HG02970 (cell line): ENCODE measurements around the gene UBE2D2.

Source experiments
- ATAC-seq: cut with Tn5 transposase; IDR thresholded peaks from one replicate; pipeline ENCODE4 v1.9.1; 2021; ENCODE audit warnings: mild to moderate bottlenecking, moderate library complexity, moderate number of reproducible peaks; ENCODE audit not compliant: unreplicated experiment, low FRiP score

The UBE2D2 gene

GRCh38 chr5:139645430-139645871 is 84.3 kb downstream of the UBE2D2 start:
- no peak for ATAC-seq

GRCh38 chr5:139646111-139646510 is 85.0 kb downstream of the UBE2D2 start:
- ATAC-seq, result no peak

- no peak for ATAC-seq
Measured at GRCh38 chr5:139646912-139647505, 85.9 kb downstream of the UBE2D2 start.

GRCh38 chr5:139647506-139648204 is 86.5 kb downstream of the UBE2D2 start:
- no peak for ATAC-seq

- no peak for ATAC-seq
Measured at GRCh38 chr5:139648205-139649081, 87.3 kb downstream of the UBE2D2 start, which contains the start of gene CXXC5. Gene CXXC5, plus strand, starts transcription at chr5:139648349. Its CDS starts 32,175 bp downstream, at chr5:139680524.

- no peak for ATAC-seq
Measured at GRCh38 chr5:139649082-139649991, 88.2 kb downstream of the UBE2D2 start.

- no peak for ATAC-seq
Measured at GRCh38 chr5:139650031-139650688, 89.0 kb downstream of the UBE2D2 start.

GRCh38 chr5:139650689-139651042 is 89.5 kb downstream of the UBE2D2 start:
- no peak for ATAC-seq

GRCh38 chr5:139651043-139651834 is 90.1 kb downstream of the UBE2D2 start:
- peak; percentile 1 for ATAC-seq

- peak; percentile 42 for ATAC-seq
Measured at GRCh38 chr5:139651853-139652787, 91.0 kb downstream of the UBE2D2 start.

GRCh38 chr5:139652788-139653241 is 91.7 kb downstream of the UBE2D2 start:
- ATAC-seq, result no peak

- no peak for ATAC-seq
Measured at GRCh38 chr5:139653616-139654015, 92.5 kb downstream of the UBE2D2 start.

GRCh38 chr5:139654464-139654863 is 93.3 kb downstream of the UBE2D2 start:
- ATAC-seq, result no peak

GRCh38 chr5:139654871-139655491 is 93.8 kb downstream of the UBE2D2 start:
- no peak for ATAC-seq

GRCh38 chr5:139655727-139656271 is 94.7 kb downstream of the UBE2D2 start:
- ATAC-seq, result no peak

- ATAC-seq, result no peak
Measured at GRCh38 chr5:139657363-139658321, 96.5 kb downstream of the UBE2D2 start.
